ENCODE measurements around the gene PLXNB1. TPM values are rescaled to one million over a fixed set of nuclear protein-coding genes. Genes with fewer than 3 reads are reported as not detected.
"Not testable (repeated sequence)": the region's sequence is repeated elsewhere in the genome, so short reads cannot be mapped to it uniquely, and the experiment has no call there.

The PLXNB1 gene
- total RNA-seq, 1 experiment from 2014 or later = 149 TPM

GRCh38 chr3:48402907-48403306 is 27.0 kb downstream of the PLXNB1 start:
- no peaks in the 10 kb centered on the region for H3K9me3 ChIP-seq
- ChIA-PET POLR2A (no interaction called here), CTCF (interaction anchor here (0.8 to 12.8 kb wide), 2 partner anchors 16 to 32 kb away, joined by 3 to 405 read pairs; no protein-coding TSS in a partner anchor)
- DNase-seq = no peak
- intact Hi-C loops (cut with micrococcal nuclease; ENCODE audit: unreplicated experiment) = no loop called here
- no peak overlapping the region for H3K4me3 Mint-ChIP-seq (ENCODE audit: unreplicated experiment)
- H3K4me3 ChIP-seq (ENCODE audit: low read depth, low read length) = no peak overlapping the region
- BruUV-seq (replicated peaks) = no TSS peak
- H3K9me3 Mint-ChIP-seq (ENCODE audit: unreplicated experiment) = no peaks in the 10 kb centered on the region
- peaks cover 5% of the 10 kb centered on the region for H3K36me3 ChIP-seq (ENCODE audit: control insufficient read depth, insufficient read depth, low read length)
- no peaks in the 10 kb centered on the region for H3K4me1 ChIP-seq
- no peaks in the 10 kb centered on the region for H3K27me3 Mint-ChIP-seq (ENCODE audit: insufficient read depth, unreplicated experiment)
- no peaks in the 10 kb centered on the region for H3K27me3 ChIP-seq (replicated peaks; ENCODE audit: control insufficient read depth, insufficient read depth, low read length)
- TF ChIP-seq CTCF (IDR thresholded peaks at IDR 0.05; ENCODE audit: insufficient read depth in 1 of 2, low read depth in 1 of 2, low read length in 1 of 2, severe bottlenecking in 1 of 2, unreplicated experiment in 1 of 2) = no peak
- peaks cover 11% of the 10 kb centered on the region for H3K4me1 Mint-ChIP-seq (ENCODE audit: low read depth, unreplicated experiment)
- H3K27ac Mint-ChIP-seq (ENCODE audit: unreplicated experiment) = no peak overlapping the region
- H3K36me3 Mint-ChIP-seq (ENCODE audit: insufficient read depth, unreplicated experiment) = peaks cover 69% of the 10 kb centered on the region

- no TSS peak for BruUV-seq (replicated peaks)
- POLR2A ChIA-PET = no interaction called here
- Histone ChIP-seq H3K4me3 (ENCODE audit: low read depth, low read length) (no peak overlapping the region), H3K27me3 (replicated peaks; ENCODE audit: control insufficient read depth, insufficient read depth, low read length) (no peaks in the 10 kb centered on the region), H3K9me3 (no peaks in the 10 kb centered on the region), H3K36me3 (ENCODE audit: control insufficient read depth, insufficient read depth, low read length) (peaks cover 2% of the 10 kb centered on the region), H3K4me1 (no peaks in the 10 kb centered on the region)
- DNase-seq = peak in 1 of 2 experiments; percentile 23
- intact Hi-C loops (cut with micrococcal nuclease; ENCODE audit: unreplicated experiment) = no loop called here
- CTCF ChIA-PET = interaction anchor here (0.8 to 12.8 kb wide), 2 partner anchors 17 to 33 kb away, joined by 3 to 405 read pairs; no protein-coding TSS in a partner anchor
- H3K9me3 Mint-ChIP-seq (ENCODE audit: unreplicated experiment) = no peaks in the 10 kb centered on the region
- peak overlapping the region; percentile 35 for H3K27ac Mint-ChIP-seq (ENCODE audit: unreplicated experiment)
- no peak for TF ChIP-seq CTCF (IDR thresholded peaks at IDR 0.05; ENCODE audit: insufficient read depth in 1 of 2, low read depth in 1 of 2, low read length in 1 of 2, severe bottlenecking in 1 of 2, unreplicated experiment in 1 of 2)
- H3K4me1 Mint-ChIP-seq (ENCODE audit: low read depth, unreplicated experiment) = peaks cover 11% of the 10 kb centered on the region
- H3K27me3 Mint-ChIP-seq (ENCODE audit: insufficient read depth, unreplicated experiment) = no peaks in the 10 kb centered on the region
- H3K4me3 Mint-ChIP-seq (ENCODE audit: unreplicated experiment) = no peak overlapping the region
- peaks cover 65% of the 10 kb centered on the region for H3K36me3 Mint-ChIP-seq (ENCODE audit: insufficient read depth, unreplicated experiment)
Measured at GRCh38 chr3:48402281-48402732, 27.6 kb downstream of the PLXNB1 start.

GRCh38 chr3:48401434-48401901 is 28.4 kb downstream of the PLXNB1 start:
- Mint-ChIP-seq H3K36me3 (ENCODE audit: insufficient read depth, unreplicated experiment) (peaks cover 57% of the 10 kb centered on the region), H3K4me1 (ENCODE audit: low read depth, unreplicated experiment) (peaks cover 11% of the 10 kb centered on the region)
- not testable (repeated sequence) for H3K36me3 ChIP-seq (ENCODE audit: control insufficient read depth, insufficient read depth, low read length); H3K4me1 ChIP-seq; H3K9me3 Mint-ChIP-seq (ENCODE audit: unreplicated experiment); H3K4me3 Mint-ChIP-seq (ENCODE audit: unreplicated experiment); DNase-seq; H3K4me3 ChIP-seq (ENCODE audit: low read depth, low read length); H3K27me3 Mint-ChIP-seq (ENCODE audit: insufficient read depth, unreplicated experiment); H3K27me3 ChIP-seq (replicated peaks; ENCODE audit: control insufficient read depth, insufficient read depth, low read length); BruUV-seq (replicated peaks); H3K9me3 ChIP-seq; H3K27ac Mint-ChIP-seq (ENCODE audit: unreplicated experiment)
- CTCF ChIA-PET = interaction anchor here (0.6 to 12.8 kb wide), 28 partner anchors 9 to 1517 kb away, joined by 3 to 405 read pairs (median 6); partner anchors contain the start of genes ATRIP, CCDC51, CDC25A and FBXW12
- intact Hi-C loops (cut with micrococcal nuclease; ENCODE audit: unreplicated experiment) = loop anchor here (1.0 to 2.0 kb wide), 3 partner anchors 35 to 169 kb away; no protein-coding TSS in a partner anchor
- POLR2A ChIA-PET = interaction anchor here (1.0 to 2.0 kb wide), 4 partner anchors 32 to 45 kb away, joined by 7 to 22 read pairs (median 8); partner anchors contain the start of genes ATRIP, CCDC51 and TMA7
